ENCODE results near the gene TMEM62.

TMEM62 gene

DNA sequence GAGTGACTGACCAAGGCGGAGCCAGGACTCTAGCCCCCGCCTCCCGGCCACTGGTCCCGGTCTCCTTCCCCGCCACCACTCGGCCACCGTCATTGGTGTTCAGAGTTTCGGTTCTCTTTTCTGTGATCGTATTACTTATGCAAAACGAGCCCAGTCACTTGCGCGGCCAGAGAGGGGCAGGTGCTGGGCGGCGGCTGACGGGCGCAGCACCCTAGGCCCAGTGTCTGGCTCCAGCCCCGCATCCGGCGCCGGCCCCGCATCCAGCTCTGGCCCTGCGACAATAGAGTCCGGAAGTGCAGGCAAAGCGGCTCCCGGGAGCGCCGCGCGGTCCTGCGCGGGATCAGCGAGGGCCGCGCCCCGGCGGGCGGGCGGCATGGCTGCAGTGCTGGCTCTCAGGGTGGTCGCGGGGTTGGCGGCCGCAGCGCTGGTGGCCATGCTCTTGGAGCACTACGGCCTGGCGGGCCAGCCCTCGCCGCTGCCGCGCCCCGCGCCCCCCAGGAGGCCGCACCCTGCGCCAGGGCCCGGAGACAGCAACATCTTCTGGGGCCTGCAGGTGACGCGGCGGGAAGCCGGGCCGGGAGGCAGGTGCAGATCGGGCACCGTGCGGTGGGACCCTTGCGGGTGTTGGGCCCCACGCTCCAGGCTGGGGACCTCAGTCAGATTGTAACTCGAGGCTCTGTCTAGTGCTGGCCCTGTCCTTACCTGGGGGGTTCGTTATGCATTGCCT lies at the start of gene TMEM62:
TSS of gene TMEM62 (plus strand) at position 157 of the 727 bp plus-strand sequence. CDS start at position 374, 217 bp downstream.
- peak; percentile 77 to 80 for DNase-seq

DNA sequence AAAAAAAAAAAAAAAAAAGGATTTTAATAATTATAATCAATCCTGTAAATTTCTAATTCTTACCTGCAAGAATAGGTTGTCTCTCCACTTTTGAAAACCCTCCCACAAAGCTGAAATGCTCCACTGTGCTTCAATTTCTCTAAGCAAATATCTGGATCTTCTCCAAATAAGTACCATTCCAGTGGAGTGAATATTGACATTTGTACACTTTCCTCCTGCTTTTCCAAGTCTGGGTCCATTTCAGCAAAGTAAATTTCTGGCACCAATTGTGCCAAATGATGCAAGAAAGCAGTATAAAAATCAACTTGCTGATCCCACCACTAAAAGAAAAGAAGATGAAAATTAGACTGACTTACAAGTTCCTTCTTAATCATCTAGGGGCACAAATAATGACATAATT lies 47.5 kb upstream of the TMEM62 start:
- no peak for DNase-seq

DNA sequence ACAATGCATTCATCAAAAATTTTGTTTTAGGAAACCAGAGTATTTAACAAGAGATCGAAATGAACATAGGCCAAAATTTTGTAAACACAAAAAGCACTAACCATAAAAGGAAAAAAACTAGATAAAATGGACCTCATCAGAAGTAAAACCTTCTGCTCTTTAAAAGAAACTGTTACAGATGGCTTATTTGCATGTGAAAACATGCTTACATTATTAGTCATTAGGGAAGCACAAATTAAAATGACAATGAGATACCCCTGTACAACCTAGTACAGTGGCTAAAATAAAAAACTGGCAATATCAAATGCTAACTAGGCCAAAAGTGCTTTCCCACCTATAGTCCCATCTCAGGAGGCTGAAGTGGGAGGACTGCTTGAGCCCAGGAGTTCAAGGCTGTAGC lies 46.8 kb upstream of the TMEM62 start:
- no peak for DNase-seq

DNA sequence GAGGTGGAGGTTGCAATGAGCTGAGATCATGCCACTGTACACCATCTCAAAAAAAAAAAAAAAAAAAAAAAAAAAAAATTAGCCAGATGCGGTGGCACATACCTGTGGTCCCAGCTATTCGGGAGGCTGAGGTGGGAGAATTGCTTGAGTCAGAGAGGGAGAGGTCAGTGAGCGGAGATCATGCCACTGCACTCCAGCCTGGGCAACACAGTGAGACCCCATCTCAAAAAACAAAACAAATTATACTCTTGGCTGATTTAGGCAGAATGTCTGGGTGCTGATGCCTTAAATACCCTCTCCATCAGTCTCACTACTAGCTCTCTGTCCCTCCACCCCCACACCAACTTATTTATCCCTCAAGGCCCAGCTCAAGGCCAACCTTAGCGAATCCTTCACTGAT lies 41.5 kb upstream of the TMEM62 start:
- DNase-seq: no peak

DNA sequence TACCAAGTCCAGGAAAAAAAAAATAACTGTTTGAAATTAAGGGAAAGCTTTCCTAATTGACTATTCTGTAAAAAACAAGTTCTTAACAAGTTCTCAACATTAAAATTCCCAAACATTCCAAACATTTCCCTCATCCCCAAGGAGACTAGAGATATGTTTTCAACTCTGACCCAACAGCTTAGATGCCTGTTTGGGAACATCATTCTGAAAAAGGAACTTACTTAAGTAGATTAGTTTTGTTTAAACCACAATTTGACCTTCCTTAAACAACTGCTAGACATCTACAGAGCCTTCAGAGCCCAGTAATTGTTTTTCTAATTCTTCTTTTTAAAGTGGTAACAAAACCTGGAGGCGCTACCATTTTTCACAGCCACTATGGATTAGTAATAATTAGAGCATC lies 40.4 kb upstream of the TMEM62 start:
- no peak for DNase-seq

DNA sequence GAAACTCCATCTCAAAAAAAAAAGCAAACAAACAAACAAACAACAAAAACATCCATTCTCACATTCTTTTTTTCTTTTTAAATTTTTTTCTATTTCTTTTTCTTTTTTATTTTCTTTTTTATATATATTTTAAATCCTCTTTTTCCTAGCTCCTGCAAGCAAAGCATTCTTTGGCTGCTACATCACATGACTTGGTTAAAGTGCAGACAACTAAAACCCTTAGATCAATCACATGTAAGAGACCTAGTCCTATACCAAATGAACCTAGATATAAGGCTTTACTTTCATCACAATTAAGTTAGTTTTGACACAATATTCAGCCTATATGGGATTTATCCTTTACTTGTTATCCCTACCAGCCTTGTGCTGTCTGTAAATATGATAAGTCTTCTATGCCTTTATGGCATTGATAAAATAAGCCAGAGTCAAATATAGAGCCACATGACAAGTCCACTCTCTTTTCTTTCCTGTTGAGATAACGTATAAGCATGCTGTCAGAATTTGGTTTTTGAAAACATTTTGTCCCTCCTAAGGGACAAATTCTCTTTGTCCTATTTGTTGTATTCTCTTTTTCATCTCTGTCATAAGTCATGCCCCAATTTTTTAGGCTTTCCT lies 38.9 kb upstream of the TMEM62 start:
- DNase-seq: no peak

DNA sequence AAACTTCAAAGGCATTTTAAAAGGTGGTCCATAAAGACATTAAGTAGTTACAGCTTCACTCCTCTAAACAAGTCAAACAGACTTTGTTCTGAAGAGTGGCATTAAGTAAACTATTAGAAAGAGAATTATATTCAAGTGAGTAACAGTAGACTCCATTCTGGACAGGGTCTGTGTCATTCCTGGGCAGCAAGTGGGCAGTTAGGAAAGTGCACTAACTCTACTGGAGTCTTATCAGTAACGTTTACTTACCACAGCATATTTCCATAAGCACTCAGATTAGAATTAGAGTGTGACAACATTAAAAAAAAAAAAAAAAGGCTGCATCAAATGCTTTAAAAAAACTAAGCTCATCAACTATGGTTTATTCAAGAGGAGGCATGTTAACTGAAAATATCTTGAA lies 38.1 kb upstream of the TMEM62 start:
- DNase-seq: no peak

DNA sequence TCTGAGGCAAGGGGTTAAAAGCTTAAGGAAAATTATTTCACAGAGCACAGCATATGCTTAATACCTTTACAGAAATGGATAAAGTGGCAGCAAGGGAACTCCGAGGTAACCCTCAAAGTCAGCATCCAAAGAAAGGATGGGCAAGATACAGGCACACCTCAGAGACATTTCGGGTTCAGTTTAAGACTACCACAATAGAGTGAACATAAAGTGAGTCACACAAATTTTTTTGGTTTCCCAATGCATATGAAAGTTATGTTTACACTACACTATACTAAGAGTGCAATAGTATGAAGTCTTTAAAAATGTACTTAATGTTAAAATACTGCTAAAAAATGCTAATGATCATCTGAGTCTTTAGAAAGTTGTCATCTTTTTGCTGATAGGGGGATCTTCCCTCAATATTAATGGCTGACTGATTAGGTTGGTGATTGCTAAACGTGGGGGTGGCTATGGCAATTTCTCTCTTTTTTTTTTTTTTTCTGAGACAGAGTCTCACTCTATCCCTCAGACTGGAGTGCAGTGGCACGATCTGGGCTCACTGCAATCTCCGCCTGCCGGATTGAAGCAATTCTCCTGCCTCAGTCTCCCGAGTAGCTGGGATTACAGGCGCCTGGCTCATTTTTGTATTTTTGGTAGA lies 37.6 kb upstream of the TMEM62 start:
- DNase-seq: no peak

DNA sequence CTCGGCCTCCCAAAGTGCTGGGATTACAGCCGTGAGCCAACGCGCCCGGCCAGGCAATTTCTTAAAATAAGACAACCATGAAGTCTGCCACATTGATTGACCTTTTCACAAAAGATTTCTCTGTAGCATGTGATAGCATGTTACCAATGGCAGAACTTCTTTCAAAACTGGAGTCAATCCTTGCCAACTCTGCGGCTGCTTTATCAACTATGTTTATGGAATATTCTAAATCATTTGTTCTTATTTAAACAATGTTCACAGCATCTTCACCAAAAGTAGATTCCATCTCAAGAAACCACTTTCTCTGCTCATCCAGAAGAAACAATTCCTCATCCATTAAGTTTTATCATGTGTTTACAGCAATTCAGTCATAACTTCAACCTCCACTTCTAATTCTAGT lies 37.0 kb upstream of the TMEM62 start:
- DNase-seq: no peak

DNA sequence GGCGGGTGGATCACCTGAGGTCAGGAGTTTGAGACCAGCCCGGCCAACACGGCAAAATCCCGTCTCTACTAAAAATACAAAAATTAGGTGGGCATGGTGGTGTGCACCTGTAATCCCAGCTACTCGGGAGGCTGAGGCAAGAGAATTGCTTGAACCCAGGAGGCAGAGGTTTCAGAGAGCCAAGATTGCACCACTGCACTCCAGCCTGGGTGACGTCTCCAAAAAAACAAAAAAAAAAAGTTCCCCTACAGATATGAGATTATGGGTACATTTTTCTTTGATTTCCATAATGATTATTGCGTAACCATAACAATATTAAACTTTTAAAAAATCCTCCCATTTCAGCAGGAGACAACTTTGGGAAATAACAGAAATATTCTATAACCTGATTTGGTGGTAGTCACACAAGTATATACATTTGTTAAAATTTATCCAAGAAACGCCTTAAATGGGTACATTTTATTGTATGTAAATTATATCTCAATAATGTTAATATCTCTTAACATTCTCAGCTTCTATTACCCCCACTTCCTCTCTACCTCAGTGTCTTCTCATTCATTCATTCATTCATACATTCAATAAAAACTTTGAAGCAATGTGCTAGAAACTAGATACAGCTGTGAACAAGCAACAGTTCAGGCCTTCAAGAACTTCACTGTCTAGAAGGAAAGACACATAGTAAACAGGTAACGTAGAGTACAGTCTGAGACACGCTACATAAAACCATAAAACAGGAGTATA lies 34.1 kb upstream of the TMEM62 start:
- no peak for DNase-seq

DNA sequence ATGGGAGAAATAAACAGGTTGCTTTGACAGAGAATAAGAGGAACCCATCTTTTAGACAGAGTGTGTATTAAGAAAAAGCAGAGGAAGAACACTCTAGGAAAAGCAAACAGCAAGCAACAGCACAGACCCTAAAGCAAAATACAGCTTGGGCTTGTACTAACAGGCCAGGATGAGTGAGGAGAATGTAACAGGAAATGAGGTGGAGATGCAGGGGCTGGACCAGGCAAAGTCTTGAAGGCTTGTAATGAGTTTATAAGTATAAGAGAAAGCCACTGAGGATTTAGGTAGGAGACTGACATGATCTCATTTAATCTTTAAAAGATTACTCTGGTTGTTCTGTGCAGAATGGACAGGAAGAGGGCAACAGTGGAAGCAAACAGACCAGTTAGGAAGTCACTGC lies 32.4 kb upstream of the TMEM62 start:
- no peak for DNase-seq

DNA sequence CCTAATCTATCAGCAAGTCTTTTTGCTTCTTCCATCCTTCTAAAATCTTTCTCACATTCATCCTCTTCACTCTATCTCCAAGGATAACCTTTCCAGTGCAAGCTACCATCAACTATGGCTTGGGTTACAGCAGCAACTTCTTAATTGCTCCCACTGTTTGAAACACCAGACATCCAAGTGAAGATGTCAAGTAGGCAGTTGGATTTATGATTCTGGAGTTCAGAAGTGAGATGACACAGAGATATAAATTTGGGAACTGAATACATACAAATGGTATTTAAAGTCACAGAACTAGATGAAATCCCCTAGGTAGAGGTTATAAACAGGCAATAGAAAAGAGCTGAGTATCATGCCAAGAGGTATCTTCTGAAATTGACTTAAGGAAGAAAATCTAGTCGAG lies 31.2 kb upstream of the TMEM62 start:
- no peak for DNase-seq

DNA sequence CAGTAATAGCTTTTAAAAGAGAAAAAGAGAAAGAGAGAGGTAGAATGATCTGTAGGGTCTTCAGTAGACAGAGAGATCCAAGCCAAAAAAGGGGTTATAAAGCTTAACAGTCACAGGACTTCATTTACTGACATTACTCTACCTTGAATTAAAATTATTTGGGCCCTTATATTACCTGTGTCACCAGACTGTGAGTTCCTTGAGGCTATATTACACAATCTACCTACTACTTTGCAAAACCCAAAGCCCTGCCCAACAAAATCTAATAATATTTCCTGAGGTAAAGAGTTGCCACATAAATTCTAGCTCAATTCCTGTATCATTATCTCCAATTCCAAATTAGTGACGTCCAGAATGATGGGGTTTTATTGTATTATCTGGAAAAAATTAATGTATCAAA lies 29.5 kb upstream of the TMEM62 start:
- DNase-seq: no peak

DNA sequence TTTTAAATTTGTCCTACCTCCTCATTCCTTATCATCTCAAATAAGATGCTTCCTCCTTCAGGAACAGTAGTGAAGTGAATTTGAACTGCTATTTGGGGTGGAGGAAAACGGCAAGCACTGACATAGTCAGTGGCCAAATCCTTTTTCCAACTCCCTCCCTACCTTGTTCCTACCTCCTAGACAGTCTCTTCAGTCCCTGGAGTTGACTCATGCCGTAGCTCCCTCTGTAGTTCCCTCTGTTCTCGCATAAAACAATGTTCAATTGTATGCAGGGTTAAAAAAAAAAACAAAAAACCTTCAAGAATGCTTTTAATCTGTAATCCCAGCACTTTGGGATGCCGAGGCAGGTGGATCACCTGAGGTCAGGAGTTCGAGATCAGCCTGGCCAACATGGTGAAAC lies 29.0 kb upstream of the TMEM62 start:
- no peak for DNase-seq

DNA sequence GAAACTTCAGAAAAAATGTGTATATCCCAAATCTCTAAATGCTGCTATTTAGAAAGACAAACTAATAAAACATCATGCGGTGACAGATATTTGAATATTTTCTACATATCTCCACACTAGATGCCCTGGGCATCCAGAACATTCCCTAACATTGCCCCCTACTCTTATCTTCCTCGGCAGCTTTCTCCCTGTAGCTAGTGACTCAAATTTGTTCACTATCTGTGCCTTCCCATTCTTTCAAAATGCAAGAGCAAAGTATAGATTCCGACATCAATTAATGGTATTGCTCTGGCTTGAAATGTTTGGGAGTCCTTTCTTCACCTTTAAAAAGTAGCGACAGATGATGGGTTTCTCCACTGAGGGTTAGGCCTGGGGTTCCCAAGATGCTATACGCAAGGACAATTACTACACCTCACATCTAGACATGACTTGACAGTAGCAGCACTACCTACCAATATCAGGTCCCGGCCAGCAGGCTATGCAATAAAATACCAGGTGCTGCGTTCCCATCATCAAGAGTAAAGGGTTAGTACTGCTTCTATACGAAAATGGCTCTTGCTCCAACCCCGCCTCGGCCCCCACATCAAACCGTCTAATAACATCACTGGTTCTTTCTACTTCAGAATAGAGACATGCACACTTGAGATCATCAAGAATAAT lies 28.2 kb upstream of the TMEM62 start:
- DNase-seq: peak; percentile 38 to 46

DNA sequence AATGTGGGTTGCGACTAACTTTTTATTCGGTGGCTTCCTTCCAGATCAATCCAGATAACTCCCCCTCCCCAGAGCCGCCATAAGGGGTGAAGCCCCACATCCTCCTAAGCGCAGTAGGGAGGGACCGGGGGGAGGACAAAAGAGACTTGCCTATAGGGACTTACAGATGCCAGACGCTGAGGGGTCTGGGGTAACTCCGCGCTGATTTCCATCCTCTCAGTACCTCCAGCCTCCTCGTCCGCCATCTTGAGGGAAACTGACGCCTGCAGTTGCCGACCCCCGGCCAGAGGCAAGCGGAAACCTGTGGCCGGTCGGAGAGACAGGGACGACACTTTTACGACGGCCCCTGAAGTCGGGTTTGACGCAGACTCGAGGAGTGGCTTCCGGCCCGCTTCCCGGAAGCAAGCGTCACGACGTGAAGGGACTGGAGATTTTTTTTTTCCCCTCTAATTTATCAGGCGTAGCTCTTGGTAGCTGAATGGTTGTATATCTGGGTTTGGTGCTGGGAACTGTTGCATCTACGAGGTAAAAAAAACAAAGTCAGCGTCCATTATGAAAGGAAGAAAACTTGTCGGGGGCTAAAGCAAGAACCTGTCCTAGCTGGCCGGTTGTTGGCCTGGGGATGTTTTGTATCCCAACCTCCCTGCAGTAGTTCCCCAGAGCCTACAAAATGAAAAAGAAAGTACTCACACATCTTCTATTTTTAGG lies 27.5 kb upstream of the TMEM62 start, which contains the start of gene UBR1:
TSS of gene UBR1 (minus strand) at position 261 of the 708 bp plus-strand sequence. CDS start at position 245, 16 bp downstream.
- DNase-seq: peak; percentile 90 to 92

DNA sequence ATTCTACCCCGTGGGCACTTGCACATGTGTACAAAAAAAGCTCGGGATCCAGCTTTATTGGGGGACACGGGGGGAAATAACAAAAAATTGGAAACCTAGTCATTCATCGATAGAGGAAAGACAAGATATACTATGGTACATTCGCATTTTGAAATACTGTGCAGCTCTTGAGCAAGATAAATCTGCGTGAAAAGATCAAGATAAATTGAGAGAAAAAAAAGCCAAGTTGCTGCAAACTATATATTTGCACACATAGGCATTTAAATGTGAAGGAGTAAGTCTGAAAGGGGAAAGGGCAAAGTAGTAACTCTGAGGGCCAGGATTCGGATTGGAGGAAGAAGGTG lies 26.9 kb upstream of the TMEM62 start:
- no peak for DNase-seq

DNA sequence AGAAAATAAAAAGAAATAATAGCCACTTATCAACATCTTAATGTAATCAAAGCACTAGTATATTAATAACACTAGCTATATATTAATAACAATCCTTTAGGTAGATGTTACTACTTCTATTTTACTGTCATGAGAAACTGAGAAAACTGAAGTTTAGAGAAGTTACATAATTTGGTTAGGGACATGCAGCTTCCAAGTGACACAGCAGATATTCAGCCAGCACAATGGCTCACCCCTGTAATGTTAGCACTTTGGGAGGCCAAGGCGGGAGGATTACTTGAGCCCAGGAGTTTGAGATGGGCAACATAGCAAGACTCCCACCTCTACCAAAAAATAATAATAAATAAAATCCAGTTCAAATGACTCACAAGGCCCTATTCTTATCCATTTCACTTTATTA lies 25.6 kb upstream of the TMEM62 start:
- DNase-seq: no peak

DNA sequence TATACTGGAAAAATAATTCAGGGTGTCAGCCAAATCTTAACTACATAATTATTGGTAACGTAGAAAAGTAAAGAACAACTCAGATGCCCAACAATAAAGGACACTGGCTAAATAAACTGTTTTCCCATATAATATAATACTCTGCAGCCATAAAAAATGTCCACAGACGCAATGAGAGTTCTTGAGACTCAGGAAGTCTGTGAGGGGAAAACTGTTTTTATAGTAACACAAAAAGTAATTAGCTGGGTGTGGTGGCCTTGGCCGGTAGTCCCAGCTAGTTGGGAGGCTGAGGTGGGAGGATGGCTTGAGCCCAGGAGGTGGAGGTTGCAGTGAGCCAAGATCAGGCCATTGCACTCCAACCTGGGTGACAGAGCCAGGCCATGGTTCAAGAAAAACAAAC lies 22.0 kb upstream of the TMEM62 start:
- DNase-seq: no peak

DNA sequence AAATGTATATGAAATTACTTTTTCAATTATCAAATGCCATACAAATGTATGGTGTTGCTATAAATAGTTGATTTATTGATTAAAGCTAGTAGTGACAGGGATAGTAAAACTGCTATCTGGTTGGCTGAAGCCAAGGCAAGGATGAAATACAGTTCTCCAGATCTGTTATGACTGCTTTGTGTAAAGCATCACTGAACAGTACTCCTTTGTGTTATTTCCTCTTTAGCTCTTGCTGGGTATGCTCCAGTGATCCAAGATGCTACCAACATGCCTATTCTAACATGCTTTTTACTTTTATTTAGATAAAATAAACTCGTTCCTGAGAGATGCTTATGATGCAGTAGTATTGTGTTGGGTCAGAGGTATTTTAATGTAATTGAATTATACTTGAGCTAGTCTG lies 15.1 kb upstream of the TMEM62 start:
- DNase-seq: no peak

DNA sequence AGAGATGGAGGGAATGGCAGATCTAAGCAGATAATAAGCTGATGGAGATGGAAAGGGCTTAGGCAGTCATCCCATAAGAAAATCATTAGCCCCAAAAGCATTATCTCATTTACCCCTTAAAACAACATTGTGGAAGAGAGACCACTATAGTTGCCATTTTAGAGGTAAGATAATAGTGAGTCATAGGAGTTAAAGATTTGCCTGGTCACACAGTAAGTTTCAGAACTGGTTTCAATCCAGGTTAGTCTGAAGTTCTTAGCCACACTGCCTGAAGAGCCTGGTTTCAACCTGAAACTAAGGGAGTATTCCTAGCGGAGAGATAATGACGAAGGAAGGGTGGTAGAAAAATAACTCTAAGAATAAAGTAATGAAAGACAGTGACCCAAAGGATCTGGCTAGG lies 14.6 kb upstream of the TMEM62 start:
- DNase-seq: no peak

DNA sequence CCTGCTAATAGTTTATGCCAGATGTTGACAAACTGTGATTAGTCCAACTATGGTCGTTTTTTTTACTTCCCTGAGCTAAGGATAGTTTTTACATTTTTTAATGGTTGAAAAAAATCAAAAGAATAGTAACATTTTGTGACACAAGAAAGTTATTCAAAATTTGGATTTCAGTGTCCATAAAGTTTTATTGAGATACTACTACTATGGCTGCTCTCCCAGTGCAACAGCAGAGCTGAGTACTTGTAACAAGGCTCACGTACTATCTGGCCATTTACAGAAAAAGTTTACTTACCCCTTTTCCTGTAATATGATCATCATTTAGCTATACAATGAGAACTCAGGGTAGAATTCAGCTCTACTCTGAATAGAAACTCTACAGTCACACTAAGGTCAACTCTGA lies 11.5 kb upstream of the TMEM62 start:
- DNase-seq: no peak

Data from activated T-cell treated with anti-CD3 and anti-CD28 coated beads, Interleukin-2, amount 50 U/mL, for 48 hours (primary cell).